HG03025 (cell line): Measurements from ENCODE around the gene FRMD8.

ENCODE experiments used
- ATAC-seq: cut with Tn5 transposase; IDR thresholded peaks from one replicate; pipeline ENCODE4 v1.9.1; 2021; ENCODE audit warnings: mild to moderate bottlenecking, moderate library complexity; ENCODE audit not compliant: unreplicated experiment, low FRiP score

Gene FRMD8

DNA sequence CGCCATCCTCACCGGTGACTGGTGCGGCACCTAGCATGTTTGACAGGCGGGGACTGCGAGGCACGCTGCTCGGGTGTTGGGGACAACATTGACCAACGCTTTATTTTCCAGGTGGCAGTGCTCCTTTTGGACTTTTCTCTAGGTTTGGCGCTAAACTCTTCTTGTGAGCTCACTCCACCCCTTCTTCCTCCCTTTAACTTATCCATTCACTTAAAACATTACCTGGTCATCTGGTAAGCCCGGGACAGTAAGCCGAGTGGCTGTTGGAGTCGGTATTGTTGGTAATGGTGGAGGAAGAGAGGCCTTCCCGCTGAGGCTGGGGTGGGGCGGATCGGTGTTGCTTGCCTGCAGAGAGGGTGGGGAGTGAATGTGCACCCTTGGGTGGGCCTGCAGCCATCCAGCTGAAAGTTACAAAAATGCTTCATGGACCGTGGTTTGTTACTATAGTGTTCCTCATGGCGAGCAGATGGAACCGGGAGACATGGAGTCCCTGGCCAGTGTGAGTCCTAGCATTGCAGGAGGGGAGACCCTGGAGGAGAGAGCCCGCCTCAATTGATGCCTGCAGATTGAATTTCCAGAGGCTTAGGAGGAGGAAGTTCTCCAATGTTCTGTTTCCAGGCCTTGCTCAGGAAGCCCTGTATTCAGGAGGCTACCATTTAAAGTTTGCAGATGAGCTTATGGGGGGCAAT lies 37.2 kb downstream of the FRMD8 start:
- no peak for ATAC-seq

DNA sequence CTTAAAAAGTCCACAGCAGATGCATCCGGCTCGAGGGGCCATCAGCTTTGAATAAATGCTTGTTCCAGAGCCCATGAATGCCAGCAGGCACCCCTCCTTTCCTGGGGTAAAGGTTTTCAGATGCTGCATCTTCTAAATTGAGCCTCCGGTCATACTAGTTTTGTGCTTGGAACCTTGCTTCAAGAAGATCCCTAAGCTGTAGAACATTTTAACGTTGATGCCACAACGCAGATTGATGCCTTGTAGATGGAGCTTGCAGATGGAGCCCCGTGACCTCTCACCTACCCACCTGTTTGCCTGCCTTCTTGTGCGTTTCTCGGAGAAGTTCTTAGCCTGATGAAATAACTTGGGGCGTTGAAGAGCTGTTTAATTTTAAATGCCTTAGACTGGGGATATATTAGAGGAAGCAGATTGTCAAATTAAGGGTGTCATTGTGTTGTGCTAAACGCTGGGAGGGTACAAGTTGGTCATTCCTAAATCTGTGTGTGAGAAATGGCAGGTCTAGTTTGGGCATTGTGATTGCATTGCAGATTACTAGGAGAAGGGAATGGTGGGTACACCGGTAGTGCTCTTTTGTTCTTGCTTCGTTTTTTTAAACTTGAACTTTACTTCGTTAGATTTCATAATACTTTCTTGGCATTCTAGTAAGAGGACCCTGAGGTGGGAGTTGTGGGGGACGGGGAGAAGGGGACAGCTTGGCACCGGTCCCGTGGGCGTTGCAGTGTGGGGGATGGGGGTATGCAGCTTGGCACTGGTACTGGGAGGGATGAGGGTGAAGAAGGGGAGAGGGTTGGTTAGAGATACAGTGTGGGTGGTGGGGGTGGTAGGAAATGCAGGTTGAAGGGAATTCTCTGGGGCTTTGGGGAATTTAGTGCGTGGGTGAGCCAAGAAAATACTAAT lies 38.0 kb downstream of the FRMD8 start:
- ATAC-seq, result no peak

DNA sequence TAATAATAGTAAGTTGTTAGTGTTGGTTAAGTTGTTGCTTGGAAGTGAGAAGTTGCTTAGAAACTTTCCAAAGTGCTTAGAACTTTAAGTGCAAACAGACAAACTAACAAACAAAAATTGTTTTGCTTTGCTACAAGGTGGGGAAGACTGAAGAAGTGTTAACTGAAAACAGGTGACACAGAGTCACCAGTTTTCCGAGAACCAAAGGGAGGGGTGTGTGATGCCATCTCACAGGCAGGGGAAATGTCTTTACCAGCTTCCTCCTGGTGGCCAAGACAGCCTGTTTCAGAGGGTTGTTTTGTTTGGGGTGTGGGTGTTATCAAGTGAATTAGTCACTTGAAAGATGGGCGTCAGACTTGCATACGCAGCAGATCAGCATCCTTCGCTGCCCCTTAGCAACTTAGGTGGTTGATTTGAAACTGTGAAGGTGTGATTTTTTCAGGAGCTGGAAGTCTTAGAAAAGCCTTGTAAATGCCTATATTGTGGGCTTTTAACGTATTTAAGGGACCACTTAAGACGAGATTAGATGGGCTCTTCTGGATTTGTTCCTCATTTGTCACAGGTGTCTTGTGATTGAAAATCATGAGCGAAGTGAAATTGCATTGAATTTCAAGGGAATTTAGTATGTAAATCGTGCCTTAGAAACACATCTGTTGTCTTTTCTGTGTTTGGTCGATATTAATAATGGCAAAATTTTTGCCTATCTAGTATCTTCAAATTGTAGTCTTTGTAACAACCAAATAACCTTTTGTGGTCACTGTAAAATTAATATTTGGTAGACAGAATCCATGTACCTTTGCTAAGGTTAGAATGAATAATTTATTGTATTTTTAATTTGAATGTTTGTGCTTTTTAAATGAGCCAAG lies 38.9 kb downstream of the FRMD8 start:
- ATAC-seq, result no peak

DNA sequence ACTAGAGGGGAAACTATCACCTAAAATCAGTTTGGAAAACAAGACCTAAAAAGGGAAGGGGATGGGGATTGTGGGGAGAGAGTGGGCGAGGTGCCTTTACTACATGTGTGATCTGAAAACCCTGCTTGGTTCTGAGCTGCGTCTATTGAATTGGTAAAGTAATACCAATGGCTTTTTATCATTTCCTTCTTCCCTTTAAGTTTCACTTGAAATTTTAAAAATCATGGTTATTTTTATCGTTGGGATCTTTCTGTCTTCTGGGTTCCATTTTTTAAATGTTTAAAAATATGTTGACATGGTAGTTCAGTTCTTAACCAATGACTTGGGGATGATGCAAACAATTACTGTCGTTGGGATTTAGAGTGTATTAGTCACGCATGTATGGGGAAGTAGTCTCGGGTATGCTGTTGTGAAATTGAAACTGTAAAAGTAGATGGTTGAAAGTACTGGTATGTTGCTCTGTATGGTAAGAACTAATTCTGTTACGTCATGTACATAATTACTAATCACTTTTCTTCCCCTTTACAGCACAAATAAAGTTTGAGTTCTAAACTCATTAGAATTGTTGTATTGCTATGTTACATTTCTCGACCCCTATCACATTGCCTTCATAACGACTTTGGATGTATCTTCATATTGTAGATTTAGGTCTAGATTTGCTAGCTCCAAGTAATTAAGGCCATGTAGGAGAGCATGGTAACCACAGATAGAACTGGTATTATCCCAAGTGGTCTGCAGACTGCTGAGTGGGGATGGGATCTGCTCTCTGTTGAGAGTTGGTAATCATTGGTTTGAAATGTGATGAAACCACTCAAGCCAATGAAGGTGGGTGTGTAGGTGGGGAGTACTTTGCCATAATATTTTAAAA lies 39.8 kb downstream of the FRMD8 start:
- ATAC-seq, result no peak

DNA sequence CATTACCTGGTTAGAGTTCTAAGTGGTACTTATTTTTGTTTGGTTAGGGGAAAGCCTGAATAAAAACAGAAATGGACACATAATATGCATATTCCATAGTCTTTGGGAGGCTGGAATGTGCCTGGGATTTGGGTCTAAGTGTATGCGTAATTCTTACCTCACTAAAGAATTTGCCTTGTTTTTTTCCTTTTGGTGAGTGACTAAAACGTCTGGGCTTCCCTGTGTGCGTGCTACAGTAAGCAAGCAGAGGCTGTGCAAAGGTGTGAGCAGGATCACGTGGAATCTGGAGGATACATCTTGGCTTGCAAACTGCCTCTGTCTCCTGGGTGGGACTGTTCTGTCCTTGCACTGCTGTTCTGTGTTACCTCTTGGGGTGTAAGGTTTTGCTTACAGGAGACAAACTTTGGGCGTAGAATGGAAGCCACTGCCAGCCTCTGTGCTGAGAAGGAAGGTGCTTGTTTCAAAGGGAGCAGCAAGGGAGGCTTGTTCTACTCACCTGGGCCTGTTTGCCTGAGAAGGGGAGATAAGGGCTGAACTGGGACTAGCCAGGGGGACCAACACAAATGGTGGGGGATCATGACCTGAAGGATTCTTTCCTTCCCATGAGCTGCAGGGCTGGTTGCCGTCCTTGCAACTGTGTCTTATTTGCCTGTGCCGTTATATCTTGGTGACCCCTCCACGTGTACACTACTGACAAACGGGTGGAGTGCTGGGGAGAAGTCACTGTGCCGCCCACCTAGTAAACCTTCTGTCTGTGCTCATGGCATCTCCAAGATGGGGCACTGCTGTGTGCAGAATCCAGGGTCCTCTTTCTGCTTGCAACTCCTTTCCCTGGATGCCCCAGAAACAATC lies 40.6 kb downstream of the FRMD8 start:
- ATAC-seq, result no peak

DNA sequence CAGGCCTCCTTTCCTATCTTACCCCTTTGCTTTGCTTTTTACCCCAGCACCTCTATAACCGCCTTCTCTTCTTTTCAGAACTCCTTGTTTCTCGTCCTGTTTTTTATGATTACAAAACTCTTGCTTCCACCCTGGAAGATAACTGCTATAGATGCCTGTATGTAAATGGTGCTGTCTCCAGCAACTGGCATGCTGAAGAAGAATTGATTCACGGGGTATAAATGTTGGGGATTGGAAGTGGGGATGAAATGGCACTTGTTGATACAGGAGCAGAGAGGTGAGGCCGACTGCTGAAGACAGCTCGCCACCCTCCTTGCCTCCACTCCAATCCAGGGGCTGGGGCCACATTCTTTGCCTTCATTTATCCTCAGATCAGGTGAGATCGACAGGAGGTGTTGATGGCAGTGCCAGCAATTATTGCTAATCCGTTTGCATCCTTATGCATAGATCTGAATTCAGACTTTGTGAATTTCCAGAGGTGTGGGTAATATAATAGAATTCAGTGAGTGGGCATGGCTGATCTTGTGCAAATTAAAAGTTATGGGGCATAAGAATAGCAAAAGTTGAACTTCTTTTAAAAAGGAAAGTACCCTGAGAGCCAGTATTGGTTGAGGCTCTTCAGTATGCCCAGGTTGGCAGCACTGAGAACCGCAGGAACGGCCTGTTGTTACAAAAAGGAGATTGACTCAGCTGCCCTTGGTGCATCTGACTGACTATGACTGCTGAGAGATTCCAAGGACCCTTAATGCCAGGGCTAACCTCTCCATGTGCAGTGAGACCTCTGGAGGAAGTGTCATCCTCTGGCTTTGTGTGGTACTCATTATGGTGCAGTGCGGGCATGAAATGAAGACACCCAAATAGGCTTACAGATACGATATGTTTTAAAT lies 41.5 kb downstream of the FRMD8 start:
- no peak for ATAC-seq

DNA sequence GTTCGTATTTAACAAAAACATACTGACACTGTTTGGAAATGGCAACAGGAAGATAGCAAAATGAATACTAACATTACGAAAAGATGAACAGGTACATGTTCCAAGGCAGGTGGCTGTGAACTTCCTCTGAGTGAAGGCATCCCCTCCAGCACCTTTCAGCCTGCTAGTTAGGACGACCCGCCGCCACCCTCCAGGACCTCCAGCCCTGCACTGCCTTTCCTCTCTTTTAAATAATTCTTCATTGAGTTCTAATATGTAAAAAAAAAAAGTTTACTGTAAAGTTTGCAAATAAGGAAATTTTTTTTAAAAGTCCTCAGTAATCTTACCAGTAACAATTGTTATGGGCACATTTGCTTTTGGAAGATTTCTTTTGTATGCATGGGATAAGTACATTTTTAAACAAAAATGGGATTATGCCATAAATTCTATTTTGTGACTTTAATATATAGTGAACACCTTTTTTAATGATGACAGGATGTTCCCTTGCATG lies 42.2 kb downstream of the FRMD8 start:
- no peak for ATAC-seq

DNA sequence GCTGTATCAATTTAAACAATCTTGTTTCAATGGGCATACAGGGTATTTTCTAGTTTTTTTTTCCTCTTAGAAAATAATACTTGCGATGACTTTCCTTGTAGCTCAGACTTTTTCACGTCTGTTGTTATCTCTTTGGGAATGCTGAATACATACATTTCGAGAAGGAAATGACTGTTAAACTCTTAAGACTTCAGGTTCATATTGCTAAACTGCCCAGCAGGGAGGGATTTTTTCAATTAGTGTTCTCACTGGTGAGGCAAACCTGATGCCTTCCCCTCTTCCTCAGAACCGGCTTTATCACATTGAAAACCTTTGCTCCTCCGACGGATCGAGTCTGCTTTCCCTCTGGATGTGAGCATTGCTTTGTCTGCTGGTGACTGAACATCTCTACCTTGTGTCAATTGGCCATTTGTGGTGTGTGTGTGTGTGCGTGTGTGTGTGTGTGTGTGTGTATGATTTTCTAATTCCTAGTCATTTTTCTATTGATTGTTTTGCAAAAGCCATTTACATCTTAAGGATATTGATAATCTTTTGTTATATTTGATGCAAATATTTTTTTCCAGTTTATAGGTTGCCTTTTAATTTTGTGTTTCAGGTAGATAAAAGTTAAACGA lies 42.7 kb downstream of the FRMD8 start:
- ATAC-seq, result no peak

DNA sequence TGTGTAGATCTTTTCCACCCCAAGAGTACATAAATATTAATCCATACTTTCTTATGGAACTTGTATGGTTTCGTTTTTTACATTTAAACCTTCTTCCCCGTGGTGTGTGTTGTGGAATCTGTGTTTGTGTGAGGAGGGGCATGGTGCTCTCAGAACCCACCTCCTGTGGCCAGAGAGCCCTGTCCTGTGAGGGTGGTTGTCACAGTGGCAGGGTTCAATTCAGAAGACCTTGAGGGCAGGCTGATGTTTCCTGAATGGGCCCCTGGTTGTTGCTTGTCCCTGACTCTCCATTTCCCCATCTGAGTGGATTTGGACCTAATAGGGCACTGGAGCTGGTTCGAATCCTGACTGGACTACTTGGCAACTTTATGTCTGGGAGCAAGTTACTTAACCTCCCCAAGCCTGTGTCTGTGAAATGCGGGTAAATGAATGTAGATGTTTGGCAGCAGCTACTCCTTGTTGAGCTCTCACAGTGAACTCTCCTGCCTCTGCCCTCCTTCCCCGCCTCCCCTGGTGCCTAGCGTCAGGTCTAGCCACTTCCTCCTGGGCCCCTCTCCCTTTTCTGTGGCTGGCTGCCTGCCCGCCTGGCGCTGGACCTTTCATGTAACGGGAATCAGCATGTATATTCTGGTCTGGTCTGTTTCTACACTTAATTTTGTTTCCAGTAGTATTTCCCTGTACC lies 43.4 kb downstream of the FRMD8 start:
- no peak for ATAC-seq

DNA sequence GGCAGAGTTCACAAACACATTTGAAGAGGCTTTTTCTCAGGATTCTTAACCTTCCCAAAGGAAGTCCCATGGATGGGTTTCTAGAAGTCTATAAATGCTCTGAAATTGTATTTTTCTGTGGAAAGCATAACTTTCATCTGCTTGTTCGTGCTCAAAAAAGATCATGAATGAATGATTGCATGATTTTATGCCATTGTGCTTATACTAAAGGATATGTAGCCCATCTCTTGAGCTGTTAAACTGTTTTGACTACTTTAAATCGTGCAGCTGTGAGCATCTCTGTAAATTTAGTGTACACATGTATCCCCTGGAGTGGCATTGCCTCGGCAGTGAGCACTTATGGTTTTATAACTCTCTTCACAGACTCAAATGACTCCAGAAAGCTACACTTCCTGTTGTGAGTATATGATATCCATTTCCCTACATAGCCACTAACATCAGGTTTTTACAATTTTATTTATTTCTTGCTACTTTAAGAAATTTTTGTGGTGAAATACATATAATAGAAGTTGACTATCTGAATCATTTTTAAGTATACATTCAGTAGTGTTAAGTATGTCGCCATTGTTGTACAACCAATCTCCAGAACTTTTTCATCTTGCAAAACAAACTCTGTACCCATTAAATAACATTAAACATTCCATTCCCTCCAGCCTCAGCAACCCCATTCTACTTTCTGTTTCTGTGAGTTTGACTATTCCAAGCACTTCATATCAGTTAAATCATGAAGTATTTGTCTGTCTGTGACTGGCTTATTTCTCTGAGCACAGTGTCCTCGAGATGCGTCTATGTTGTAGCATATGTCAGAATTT lies 44.2 kb downstream of the FRMD8 start:
- ATAC-seq, result no peak

DNA sequence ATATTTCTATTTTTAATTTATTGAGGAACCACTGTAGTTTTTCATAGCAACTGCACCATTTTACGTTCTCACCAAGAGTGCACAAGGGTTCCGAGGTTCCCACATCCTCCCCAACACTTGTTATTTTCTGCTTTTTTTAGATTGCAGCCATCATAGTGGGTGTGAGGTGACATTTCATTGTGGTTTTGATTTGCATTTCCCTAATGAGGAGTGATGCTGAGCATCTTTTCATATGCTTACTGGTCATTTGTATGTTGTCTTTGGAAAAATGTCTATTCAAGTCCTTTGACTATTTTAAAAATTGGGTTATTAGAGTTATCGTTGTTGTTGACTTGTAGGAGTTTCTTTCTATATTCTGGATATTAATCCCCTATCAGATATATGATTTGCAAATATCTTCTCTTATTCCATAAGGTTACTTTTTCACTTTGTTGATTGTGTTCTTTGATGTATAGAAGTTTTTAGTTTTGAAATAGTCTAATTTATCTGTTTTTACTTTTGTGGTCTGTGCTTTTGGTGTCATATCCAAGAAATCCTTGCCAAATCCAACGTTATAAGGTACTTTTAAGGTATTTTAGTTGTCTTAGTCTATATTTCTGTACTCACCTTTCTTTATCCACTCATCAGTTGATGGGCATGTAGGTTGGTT lies 45.1 kb downstream of the FRMD8 start:
- ATAC-seq, result no peak

DNA sequence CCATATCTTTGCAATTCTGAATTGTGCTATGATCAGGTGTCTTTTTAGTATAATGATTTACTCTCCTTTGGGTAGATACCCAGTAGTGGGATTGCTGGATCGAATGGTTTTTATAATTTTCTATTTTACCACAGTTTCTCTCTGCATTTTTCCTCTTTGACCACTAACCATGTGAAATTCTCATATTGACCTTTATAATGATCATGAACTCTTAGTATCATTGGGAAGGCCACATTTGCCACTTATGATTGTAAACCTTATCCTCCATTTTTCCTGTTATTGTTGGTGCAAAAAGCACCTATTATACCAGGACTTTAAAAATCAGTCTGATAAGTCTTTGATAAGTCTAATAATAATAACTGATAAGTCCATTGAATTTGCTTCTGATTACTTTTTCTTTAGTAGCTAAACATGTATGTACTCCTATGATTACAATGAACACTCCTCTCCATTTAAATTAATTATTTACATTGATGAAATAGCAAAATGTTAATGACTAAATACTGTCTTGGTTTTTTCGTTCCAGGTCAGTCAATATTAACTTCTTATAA lies 45.7 kb downstream of the FRMD8 start:
- ATAC-seq, result no peak

DNA sequence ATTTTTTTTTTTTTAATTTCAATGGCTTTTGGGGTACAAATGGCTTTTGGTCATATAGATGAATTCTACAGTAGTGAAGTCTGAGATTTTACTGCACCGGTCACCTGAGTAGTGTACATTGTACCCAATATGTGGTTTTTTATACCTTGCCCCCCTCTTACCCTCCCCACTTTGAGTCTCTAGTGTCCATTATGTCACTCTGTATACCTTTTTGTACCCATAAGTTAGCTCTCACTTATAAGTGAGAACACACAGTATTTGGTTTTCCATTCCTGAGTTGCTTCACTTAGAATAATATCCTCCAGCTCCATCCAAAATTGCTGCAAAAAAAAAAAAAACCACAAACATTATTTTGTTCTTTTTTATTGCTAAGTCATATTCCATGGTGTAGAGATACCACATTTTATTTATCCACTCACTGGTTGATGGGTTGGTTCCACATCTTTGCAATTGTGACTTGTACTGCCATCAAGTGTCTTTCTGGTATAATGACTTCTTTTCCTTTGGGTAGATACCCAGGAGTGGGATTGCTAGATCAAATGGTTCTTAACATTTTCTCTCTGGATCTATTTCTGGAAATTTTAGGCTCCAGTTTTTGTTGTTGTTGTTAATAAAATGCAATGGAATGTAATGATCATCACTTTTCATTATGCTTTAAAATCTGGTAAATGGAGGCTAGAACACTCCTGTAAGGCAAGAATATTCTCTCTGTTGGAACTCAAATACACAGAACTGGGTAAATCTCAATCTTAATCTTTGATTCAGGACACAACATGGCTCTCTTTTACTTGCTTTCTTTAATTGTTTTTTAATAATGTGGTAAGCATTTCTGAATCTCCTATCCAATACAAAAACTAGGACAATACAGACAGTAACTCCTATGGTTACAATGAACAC lies 46.5 kb downstream of the FRMD8 start:
- no peak for ATAC-seq

DNA sequence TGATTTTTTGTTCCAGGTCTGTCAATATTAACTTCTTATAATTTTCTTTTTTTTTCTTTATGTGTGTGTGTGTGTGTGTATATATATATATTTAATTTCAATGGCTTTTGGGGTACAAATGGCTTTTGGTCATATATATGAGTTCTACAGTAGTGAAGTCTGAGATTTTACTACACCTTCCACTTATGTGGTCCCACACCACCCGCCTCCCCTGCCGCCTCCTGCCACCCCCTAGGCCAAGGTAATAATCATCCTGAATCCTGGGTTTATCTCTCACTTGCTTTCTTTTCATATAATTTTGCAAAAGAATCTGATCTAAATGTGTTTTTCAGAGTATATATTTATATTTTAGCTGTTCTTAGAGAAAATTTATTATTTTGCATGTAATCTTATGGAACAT lies 47.2 kb downstream of the FRMD8 start:
- no peak for ATAC-seq
